HG03175 (cell line): ENCODE measurements around the gene ANTKMT.

Experiments
- ATAC-seq: cut with Tn5 transposase; IDR thresholded peaks from one replicate; pipeline ENCODE4 v1.9.1; 2021; ENCODE audit warnings: mild to moderate bottlenecking, moderate library complexity; ENCODE audit not compliant: unreplicated experiment

ANTKMT gene

GRCh38 chr16:695355-696089 lies 25.4 kb upstream of the ANTKMT start:
- no peak for ATAC-seq

GRCh38 chr16:698911-699671 lies 21.9 kb upstream of the ANTKMT start:
- ATAC-seq, result no peak

DNA sequence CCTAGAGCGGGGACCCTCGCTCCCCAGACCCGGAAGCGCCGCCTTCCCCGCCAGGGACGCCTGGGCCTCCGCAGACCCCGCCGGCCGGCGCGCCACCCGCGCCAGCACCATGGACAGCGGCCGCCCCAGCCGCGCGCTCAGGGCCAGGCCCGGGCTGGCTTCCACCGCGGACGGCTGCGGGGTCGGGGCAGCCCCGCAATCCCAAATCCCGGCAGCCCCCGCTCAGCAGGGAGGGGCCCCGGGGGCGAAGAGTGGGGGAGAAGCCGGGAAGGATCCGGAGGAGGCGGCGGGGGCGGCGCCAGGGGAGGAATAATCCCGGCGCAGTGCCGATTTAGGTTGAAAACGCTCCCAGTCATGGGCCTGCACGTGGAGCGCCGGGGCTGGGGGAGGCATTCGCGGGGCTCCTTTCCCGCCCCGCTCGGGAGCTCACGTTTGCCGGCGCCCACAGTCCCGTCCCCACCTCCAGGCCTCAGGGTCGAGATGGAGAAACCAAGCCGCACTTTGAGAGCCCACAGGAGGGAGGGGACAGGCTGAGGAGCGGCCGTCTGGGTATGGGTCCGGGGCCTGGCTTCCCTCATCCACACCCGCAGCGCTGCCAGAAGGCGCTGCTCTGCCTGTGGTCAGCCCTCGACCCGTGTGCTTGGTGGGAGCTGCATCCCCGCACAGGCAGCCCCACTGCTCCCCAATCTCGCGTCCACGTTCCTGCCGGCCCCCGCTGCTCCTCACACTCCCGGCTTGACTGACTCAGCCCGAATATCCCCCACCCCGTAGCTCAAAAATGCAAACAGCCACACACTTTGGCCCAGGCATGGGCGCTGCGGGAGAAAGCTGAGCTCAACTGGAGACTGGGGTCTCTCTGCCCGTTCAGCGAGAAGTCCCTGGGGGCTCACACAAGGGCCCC lies 20.0 kb upstream of the ANTKMT start:
- ATAC-seq, result no peak

DNA sequence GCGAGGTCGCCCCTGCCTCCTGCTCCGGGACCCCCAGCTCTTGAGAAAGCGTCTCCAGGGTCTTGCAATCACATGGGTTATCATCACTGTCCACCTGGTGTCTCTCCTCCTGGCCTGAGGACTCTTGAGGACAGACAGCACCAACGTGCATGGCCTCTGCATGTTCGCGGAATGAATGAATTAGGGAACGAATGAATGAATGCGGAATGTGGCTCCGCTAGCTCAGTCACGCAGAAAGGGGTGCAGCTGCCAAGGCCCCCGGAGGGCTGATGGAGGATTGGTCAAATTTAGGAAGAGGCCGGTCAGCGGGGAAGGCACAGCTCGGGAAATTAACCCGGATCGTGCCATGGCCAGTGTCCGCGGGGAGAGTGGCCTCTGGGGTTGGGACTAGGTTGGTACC lies 18.6 kb upstream of the ANTKMT start:
- ATAC-seq, result no peak

DNA sequence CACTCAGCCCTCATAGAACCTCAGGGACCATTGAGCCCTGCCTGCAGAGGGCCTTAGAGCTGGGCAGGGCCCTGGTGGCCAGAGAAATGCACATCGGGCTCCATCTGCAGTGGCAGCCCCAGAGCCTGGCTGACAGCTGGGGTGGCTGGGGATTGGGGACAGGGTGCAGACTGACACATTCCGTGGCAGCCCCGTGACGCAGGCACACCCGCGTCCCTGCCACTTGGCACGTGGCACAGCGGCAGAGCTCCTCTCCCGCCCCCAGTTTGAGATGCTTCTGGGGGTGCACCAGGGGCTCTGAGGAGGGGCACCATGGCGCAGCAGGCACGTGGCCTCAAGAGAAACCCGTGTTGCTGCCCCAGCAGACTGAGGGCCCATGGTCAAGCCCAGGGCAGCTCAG lies 17.5 kb upstream of the ANTKMT start:
- ATAC-seq, result no peak

DNA sequence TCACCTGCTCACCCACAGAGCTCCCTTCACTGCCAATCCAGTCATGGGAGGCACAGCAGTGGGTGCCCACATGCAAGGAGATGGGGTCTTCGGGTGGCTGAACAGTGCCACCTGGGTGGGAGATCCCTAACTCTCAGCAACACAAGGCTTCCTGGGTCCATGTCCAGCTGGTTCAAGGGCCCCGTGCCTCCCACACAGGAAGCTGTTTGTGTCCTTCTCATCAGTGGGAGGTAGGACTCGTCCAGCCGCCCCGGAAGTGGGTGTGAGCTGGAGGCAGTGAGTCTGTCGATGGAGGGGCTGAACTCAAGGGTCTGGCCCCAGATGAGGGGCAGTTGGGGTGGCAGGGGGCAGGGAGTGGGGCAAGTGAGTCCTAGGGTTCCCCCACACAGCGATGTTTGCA lies 16.9 kb upstream of the ANTKMT start:
- ATAC-seq, result no peak

GRCh38 chr16:704552-705380 lies 16.2 kb upstream of the ANTKMT start:
- no peak for ATAC-seq

- no peak for ATAC-seq
These were observed 15.3 kb upstream of the ANTKMT start, which contains the start of gene FBXL16 for GRCh38 chr16:705431-706188. Gene FBXL16, minus strand, starts transcription at chr16:705801. Its CDS starts 8,396 bp downstream, at chr16:697405.

GRCh38 chr16:706189-707061 lies 14.5 kb upstream of the ANTKMT start:
- ATAC-seq, result no peak

GRCh38 chr16:707062-707538 lies 13.8 kb upstream of the ANTKMT start:
- no peak for ATAC-seq

DNA sequence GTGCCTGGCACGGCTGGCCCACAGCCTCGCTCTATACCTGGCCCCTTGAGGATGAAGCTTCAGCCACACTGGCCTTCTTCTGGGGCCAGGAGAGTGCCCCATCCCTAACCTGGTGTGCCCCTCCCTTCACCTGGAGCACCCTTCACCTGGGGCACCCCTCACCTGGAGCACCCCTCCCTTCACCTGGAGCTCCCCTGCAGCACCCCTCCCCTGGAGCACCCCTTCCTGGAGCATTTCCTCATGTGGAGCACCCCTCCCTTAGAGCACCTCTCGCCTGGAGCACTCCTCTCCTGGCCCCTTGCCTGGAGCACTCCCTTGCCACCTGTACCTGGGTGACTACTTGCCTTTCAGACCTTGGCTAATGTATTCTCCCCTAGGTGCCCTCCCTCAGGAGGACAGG lies 12.9 kb upstream of the ANTKMT start:
- ATAC-seq, result no peak

GRCh38 chr16:708959-709358 lies 12.0 kb upstream of the ANTKMT start:
- ATAC-seq, result no peak

DNA sequence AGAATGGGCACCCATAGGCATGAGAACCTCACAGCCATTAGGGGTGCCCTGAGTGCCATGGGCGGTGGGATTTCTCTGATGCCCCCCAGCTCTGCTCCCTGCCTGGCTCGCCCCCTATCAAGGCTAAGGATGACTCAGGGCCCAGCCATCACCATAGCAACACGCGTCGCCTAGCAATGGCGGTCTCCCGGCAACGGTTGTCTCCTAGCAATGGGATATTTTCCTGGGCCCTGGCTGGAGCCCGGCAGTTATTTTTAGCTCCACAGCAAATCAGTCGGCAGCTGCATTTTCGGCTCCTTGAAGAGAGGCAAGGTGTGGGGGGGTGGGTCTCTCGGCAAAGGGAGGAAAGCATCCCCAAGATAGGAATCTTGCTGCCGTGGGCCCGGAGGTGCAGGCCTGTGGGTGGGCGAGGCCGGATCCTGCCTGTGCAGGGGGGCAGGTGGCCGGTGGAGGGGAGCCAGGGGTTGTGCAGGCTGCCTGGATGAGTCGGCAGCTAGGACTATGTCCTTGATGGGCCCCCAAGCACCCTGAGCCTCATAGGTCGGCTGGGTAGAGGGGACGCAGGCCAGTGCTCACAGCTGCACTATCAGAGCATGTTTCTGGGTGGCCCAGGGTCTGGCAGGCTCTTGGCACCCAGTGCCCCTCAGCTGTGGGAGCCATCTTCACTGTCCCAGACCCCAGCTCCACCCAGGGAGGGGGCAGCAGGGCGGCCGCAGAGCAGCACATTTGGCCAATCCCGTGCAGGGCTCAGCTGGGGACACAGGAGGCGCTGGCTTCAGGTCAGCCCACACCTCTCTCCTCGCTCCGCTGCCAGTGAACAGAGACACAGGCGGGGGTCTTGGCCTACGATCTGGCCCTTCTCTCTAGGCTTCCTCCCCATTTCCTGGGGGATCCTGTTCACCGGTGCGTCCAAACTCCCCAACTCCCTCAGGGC lies 11.1 kb upstream of the ANTKMT start:
- ATAC-seq, result no peak

DNA sequence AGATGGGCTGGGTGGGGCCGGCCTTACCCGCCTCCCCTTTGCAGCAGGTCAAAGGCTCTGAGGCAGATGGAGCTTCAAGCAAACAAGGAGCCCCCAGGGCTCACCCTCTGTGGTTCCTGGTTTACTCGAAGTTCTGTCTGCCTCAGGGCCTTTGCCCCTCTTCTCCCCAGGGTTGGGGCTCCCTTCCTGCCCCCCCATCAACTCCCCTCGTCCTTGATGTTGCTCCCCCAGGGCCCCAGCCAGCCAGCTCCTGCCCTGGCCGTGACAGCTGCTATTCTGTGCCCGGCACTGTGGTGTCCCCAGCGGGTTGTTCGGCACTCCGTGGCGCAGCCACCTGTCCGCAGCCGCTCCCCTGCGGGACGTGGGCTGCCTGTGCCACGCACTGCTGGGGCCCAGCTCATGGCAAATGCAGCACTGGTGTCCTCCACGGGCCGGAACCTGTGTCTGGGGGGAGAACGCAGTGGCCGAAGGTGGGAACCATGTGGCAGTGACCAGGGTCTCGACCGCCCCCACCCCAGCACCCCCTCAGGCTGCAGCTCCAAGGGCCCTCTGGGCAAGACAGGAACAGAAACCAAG lies 10.4 kb upstream of the ANTKMT start:
- no peak for ATAC-seq

DNA sequence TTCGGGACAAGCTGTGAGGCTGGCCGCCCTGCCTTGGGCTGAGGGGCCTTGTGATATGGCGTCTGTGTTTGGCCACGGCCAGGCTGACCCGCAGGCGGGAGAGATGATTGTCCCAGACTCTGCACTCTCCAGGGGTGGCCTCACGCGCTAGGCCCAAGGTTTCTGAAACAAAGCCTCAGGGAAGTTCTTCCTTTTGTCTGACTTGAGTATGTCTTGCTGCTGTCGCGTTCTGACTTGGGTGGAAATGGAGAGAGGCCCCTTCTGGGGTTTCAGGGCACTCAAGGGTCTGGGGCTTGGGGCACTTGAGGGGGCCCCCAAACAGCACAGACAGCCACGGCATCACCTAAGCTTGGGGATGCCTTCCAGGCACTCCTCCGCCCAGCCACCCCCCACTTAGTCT lies 9.9 kb upstream of the ANTKMT start:
- no peak for ATAC-seq

- no peak for ATAC-seq
These were observed 9.2 kb upstream of the ANTKMT start for GRCh38 chr16:711548-712320.
